HEK293T (cell line): ENCODE data around the gene ICAM4.

Source experiments
- CTCF ChIA-PET: fragments of 350-600 bp; formaldehyde crosslinking; extraction: SDS; loops from one replicate; lab custom pipeline; 2021; ENCODE audit warnings: antibody characterized with exemption, inconsistent platforms; lab: Yijun Ruan, JAX
- POLR2A ChIA-PET: fragments of 350-600 bp; formaldehyde crosslinking; extraction: SDS; loops from one replicate; lab custom pipeline; 2020; ENCODE audit warnings: antibody characterized with exemption, inconsistent platforms; lab: Yijun Ruan, JAX
- DNase-seq: peaks from one replicate; pipeline ENCODE4 v3.0.0; 2012; ENCODE audit warnings: mixed read lengths; ENCODE audit errors: extremely low spot score
- ARNT ChIP-seq: fragments of 450-650 bp; IDR thresholded peaks from 2 replicates; pipeline ENCODE4 v1.6.1; 2017; ENCODE audit warnings: mild to moderate bottlenecking
- BHLHE40 ChIP-seq: fragments of 450-650 bp; IDR thresholded peaks from 2 replicates; pipeline ENCODE4 v1.6.1; 2016; ENCODE audit warnings: mild to moderate bottlenecking, moderate library complexity, borderline replicate concordance
- CTBP1 ChIP-seq: fragments of 450-650 bp; IDR thresholded peaks from 2 replicates; pipeline ENCODE4 v1.6.1; 2016; ENCODE audit warnings: borderline replicate concordance
- ELF4 ChIP-seq: fragments of 450-650 bp; IDR thresholded peaks from 2 replicates; pipeline ENCODE4 v1.6.1; 2017; ENCODE audit warnings: antibody characterized with exemption
- FOXA1 ChIP-seq: fragments of 450-650 bp; IDR thresholded peaks from 2 replicates; pipeline ENCODE4 v1.6.1; 2016; ENCODE audit warnings: mild to moderate bottlenecking
- FOXK2 ChIP-seq: fragments of 450-650 bp; IDR thresholded peaks from 2 replicates; pipeline ENCODE4 v1.6.1; 2016; ENCODE audit warnings: mild to moderate bottlenecking
- FOXM1 ChIP-seq: fragments of 450-650 bp; IDR thresholded peaks from 2 replicates; pipeline ENCODE4 v1.6.1; 2017; ENCODE audit warnings: mild to moderate bottlenecking, borderline replicate concordance
- HDGF ChIP-seq: fragments of 450-650 bp; IDR thresholded peaks from 2 replicates; pipeline ENCODE4 v1.6.1; 2017; ENCODE audit warnings: antibody characterized with exemption, borderline replicate concordance
- L3MBTL2 ChIP-seq: fragments of 450-650 bp; conservative IDR thresholded peaks from 2 replicates; pipeline ENCODE4 v1.6.1; 2016; ENCODE audit warnings: mild to moderate bottlenecking
- LEF1 ChIP-seq: fragments of 450-650 bp; IDR thresholded peaks from 2 replicates; pipeline ENCODE4 v1.6.1; 2017; ENCODE audit warnings: mild to moderate bottlenecking, borderline replicate concordance
- NFRKB ChIP-seq: fragments of 450-650 bp; IDR thresholded peaks from 2 replicates; pipeline ENCODE4 v1.6.1; 2016; ENCODE audit warnings: mild to moderate bottlenecking, moderate library complexity
- PKNOX1 ChIP-seq: fragments of 450-650 bp; IDR thresholded peaks from 2 replicates; pipeline ENCODE4 v1.6.1; 2016
- SP1 ChIP-seq: fragments of 450-650 bp; IDR thresholded peaks from 2 replicates; pipeline ENCODE4 v1.6.1; 2017
- SUZ12 ChIP-seq: fragments of 450-650 bp; IDR thresholded peaks from 2 replicates; pipeline ENCODE4 v1.6.1; 2016; ENCODE audit warnings: mild to moderate bottlenecking
- TARDBP ChIP-seq: fragments of 450-650 bp; IDR thresholded peaks from 2 replicates; pipeline ENCODE4 v1.6.1; 2016
- ZNF384 ChIP-seq: fragments of 450-650 bp; IDR thresholded peaks from 2 replicates; pipeline ENCODE4 v1.6.1; 2016

ICAM4 gene

GRCh38 chr19:10256551-10256950 lies 30.2 kb upstream of the ICAM4 start:
- ChIA-PET POLR2A (interaction anchor here (0.8 kb wide), 1 partner anchor 124 kb away, joined by 4 read pairs; the partner anchor contains the start of gene TYK2), CTCF (interaction anchor here (0.5 kb wide), 1 partner anchor 438 kb away, joined by 3 read pairs; no protein-coding TSS in a partner anchor)
- no peak for TF ChIP-seq FOXK2
- TF ChIP-seq CTBP1: no peak
- no peak for TF ChIP-seq L3MBTL2
- no peak for TF ChIP-seq ELF4
- no peak for TF ChIP-seq FOXA1
- no peak for TF ChIP-seq SP1
- no peak for TF ChIP-seq NFRKB
- TF ChIP-seq SUZ12: no peak
- TF ChIP-seq FOXM1: no peak
- TF ChIP-seq LEF1: no peak
- TF ChIP-seq PKNOX1: no peak
- no peak for TF ChIP-seq BHLHE40
- no peak for TF ChIP-seq TARDBP
- no peak for TF ChIP-seq HDGF
- TF ChIP-seq ARNT: no peak
- TF ChIP-seq ZNF384: no peak
- no peak for DNase-seq

DNA sequence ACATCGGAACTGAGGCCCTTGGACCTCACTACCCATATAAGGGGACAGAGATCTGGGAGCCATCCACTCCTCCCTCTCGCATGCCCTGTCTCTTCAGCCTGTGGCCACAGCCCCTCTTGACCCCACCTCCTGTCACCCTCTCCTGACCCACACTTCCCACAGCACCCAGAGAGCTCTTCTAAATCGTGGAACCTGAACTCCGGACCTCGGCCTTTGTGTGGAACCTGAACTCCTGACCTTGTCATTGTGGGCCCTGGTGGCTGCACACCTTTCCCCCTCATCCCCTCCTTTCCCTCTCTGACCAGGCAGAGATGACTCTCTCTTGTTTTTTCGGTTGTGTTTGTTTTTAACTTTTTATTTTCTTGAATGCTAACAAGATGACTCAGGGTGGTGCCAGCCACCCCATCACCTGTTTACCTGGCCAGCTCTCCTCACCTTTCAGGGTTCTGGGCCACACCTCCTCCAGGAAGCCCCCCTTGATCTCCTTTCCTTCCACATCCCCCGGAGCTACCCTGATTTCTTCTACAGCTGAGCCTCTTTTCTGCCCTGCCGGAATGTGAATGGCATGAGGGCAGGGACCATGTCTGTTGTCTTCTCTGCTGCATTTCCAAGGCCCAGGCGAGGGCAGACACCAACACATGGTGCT lies 29.7 kb upstream of the ICAM4 start:
- no peak for DNase-seq
- POLR2A ChIA-PET: interaction anchor here (0.8 kb wide), 1 partner anchor 123 kb away, joined by 4 read pairs; the partner anchor contains the start of gene TYK2
- CTCF ChIA-PET: interaction anchor here (0.9 kb wide), 1 partner anchor 12 kb away, joined by 3 read pairs; no protein-coding TSS in a partner anchor
- TF ChIP-seq TARDBP: no peak
- no peak for TF ChIP-seq LEF1
- no peak for TF ChIP-seq FOXM1
- TF ChIP-seq ARNT: no peak
- no peak for TF ChIP-seq CTBP1
- no peak for TF ChIP-seq ZNF384

GRCh38 chr19:10258080-10258710 lies 28.6 kb upstream of the ICAM4 start:
- ChIA-PET CTCF (interaction anchor here (0.6 to 4.0 kb wide), 15 partner anchors 8 to 162 kb away, joined by 3 to 48 read pairs (median 5); partner anchors contain the start of genes ICAM4, ICAM5 and TYK2), POLR2A (interaction anchor here (0.9 to 1.3 kb wide), 5 partner anchors 8 to 131 kb away, joined by 3 to 5 read pairs (median 4); partner anchors contain the start of genes RAVER1 and TYK2)
- TF ChIP-seq LEF1: no peak
- no peak for TF ChIP-seq BHLHE40
- TF ChIP-seq FOXA1: no peak
- no peak for TF ChIP-seq TARDBP
- no peak for TF ChIP-seq ZNF384
- TF ChIP-seq HDGF: no peak
- TF ChIP-seq CTBP1: no peak
- TF ChIP-seq FOXM1: no peak
- no peak for TF ChIP-seq PKNOX1
- TF ChIP-seq SP1: no peak
- TF ChIP-seq NFRKB: no peak
- no peak for TF ChIP-seq L3MBTL2
- no peak for TF ChIP-seq ELF4
- TF ChIP-seq FOXK2: no peak
- TF ChIP-seq SUZ12: no peak
- no peak for TF ChIP-seq ARNT
- no peak for DNase-seq

DNA sequence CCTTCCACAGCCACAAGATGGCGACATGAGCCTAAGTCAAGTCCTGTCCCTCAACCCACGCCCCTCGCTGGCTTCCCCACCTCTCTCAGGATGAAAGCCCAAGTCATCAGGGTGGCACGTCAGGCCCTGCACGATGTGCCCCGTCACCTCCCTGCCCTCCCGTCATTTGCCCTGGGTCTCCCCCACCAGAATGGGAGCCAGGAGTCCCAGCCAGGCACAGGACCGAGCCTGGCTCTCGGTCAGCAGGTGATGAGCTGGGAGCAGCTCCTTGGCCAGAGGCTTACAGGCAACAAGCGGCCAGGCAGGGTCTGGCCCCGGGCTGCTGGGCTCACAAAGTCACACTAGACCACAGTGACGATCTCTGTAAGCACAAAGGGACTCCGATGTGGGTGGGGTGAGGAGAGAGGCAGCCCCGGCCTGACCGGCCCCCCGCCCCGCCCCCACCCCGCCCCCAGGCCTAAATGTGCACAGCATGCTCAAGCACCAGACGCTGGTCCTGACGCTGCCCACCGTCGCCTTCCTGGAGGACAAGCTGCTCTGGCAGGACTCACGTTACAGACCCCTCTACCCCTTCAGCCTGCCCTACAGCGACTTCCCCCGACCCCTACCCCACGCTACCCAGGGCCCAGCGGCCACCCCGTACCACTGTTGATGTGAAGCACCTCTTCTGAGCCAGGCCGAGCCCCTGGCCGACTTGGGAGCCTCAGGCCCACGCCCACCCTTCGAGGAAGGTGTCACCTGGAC lies 27.4 kb upstream of the ICAM4 start:
- POLR2A ChIA-PET: interaction anchor here (0.8 to 2.2 kb wide), 9 partner anchors 8 to 144 kb away, joined by 3 to 7 read pairs (median 4); partner anchors contain the start of genes CDC37, DNMT1, ICAM5 and TYK2
- CTCF ChIA-PET: interaction anchor here (0.6 to 4.0 kb wide), 17 partner anchors 9 to 177 kb away, joined by 3 to 48 read pairs (median 5); partner anchors contain the start of genes ICAM4, ICAM5 and TYK2
- peak; percentile 68 for TF ChIP-seq PKNOX1
- TF ChIP-seq ELF4: no peak
- peak; percentile 57; the same call in 1 of the 2 replicates for TF ChIP-seq HDGF
- peak; percentile 83 for DNase-seq

DNA sequence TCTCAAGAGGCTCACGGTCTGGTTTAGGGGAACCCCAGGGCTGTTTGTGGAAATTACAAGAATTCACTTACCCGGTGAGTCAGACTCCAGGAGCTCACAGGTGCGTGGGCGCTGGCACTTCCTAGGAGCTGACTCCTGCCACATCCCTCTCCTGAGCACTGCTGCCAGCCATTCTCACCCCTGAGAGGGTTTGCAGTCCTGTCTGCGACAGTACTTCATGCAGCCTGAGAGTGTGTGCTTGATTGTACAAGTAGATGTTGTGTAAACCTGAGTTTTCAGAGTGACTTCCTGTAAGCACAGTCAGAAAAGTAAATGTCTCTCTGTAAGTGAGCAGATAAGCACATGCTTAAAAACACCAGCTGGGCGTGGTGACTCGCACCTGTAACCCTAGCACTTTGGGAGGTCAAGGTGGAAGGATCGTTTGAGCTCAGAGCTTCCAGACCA lies 26.6 kb upstream of the ICAM4 start:
- DNase-seq: no peak
- POLR2A ChIA-PET: interaction anchor here (1.0 to 2.2 kb wide), 4 partner anchors 29 to 143 kb away, joined by 4 to 7 read pairs (median 4); partner anchors contain the start of genes CDC37, DNMT1, ICAM5 and TYK2
- no peak for TF ChIP-seq PKNOX1
- no peak for TF ChIP-seq FOXK2
- no peak for TF ChIP-seq HDGF
- no peak for TF ChIP-seq SUZ12
- TF ChIP-seq LEF1: no peak
- TF ChIP-seq SP1: no peak
- no peak for TF ChIP-seq FOXA1
- TF ChIP-seq L3MBTL2: no peak
- TF ChIP-seq TARDBP: no peak
- no peak for TF ChIP-seq ELF4
- no peak for TF ChIP-seq NFRKB
- TF ChIP-seq CTBP1: no peak
- TF ChIP-seq ARNT: no peak
- no peak for TF ChIP-seq ZNF384
- no peak for TF ChIP-seq FOXM1
- no peak for TF ChIP-seq BHLHE40
- CTCF ChIA-PET: interaction anchor here (0.6 to 4.0 kb wide), 7 partner anchors 10 to 407 kb away, joined by 3 to 48 read pairs (median 3); partner anchors contain the start of gene ICAM5
